Ovary (tissue), 3 donors: Measurements from ENCODE around the gene FCRL5.

Experiments
- POLR2A ChIP-seq: fragments of 450-650 bp; IDR thresholded peaks from one replicate; pipeline ENCODE4 v1.6.1; 2017; ENCODE audit warnings: antibody characterized with exemption, mild to moderate bottlenecking, moderate library complexity
- TF ChIP-seq, protein P1 (sequence below), 3 donors: fragments of 450-650 bp in 2 of 3; fragments of 200-600 bp in 1 of 3; IDR thresholded peaks; one replicate each; pipeline versions ENCODE4 v1.5.1 to v1.8.0; 2016 to 2022; ENCODE audit warnings: antibody characterized with exemption in 3 of 3, mild to moderate bottlenecking in 1 of 3
- donor health status: DM: no; HTN: no; CAD: no.

DNA sequence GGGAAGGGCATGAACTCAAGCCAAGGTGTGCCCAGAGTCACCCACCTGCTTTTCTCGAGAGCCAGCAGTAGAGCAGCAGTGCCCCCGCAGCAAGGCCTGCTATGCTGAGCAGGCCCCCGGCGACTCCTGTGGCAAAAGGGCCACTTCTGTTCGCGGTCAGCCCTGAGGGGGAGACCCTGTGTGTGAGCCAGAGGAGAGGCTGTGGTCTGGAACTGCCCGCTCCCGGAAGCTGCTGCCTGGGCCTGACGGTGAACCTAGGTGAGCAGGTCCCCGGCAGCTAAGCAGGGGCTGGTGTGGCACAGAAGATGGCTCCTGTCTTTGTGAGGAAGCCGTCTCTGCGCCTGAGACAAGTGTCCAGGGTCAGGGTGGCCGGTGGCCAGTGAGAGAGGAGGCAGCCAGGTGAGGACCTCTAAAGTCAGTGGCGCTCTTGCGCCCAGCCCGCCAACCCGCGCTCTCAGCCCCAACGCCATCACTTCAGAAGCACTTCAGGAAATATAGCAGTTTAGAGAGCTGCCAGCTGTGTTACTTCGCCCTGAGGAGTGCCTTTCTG, 31.9 kb downstream of the FCRL5 start:
- no peak for TF ChIP-seq POLR2A
- TF ChIP-seq, protein P1, sequence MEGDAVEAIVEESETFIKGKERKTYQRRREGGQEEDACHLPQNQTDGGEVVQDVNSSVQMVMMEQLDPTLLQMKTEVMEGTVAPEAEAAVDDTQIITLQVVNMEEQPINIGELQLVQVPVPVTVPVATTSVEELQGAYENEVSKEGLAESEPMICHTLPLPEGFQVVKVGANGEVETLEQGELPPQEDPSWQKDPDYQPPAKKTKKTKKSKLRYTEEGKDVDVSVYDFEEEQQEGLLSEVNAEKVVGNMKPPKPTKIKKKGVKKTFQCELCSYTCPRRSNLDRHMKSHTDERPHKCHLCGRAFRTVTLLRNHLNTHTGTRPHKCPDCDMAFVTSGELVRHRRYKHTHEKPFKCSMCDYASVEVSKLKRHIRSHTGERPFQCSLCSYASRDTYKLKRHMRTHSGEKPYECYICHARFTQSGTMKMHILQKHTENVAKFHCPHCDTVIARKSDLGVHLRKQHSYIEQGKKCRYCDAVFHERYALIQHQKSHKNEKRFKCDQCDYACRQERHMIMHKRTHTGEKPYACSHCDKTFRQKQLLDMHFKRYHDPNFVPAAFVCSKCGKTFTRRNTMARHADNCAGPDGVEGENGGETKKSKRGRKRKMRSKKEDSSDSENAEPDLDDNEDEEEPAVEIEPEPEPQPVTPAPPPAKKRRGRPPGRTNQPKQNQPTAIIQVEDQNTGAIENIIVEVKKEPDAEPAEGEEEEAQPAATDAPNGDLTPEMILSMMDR (IDR thresholded peaks at IDR 0.05): no peak
